ENCODE data around the gene NEK10. TPM values are rescaled to one million over a fixed set of nuclear protein-coding genes. Genes with fewer than 3 reads are reported as not detected.

NEK10 gene
- total and polyA plus RNA-seq, 2 of the 13 experiments (the other 11 are each of a cell fraction or from before 2014, with no cell fraction given): 2.8 to 14.2 TPM

- no peak for TF ChIP-seq ZNF318 (CRISPR knock-in tag; IDR thresholded peaks at IDR 0.05)
- TF ChIP-seq MAFK (conservative IDR thresholded peaks at IDR 0.05 in 1 of 2, IDR thresholded peaks at IDR 0.05 in 1 of 2; ENCODE audit: low read length in 2 of 2): no peak
- TF ChIP-seq NR2C2 (CRISPR knock-in tag; IDR thresholded peaks at IDR 0.05; ENCODE audit: borderline replicate concordance): no peak
- no peak for TF ChIP-seq ZNF121 (CRISPR knock-in tag; IDR thresholded peaks at IDR 0.05)
Measured at GRCh38 chr3:27216955-27217552, 152.1 kb downstream of the NEK10 start (continued).

Measured in HepG2 (cell line).